Sigmoid colon (tissue), 4 donors: ENCODE measurements around the gene DRC3.

Source experiments
- CTCF ChIP-seq, 4 experiments: fragments of 450-650 bp in 3 of 4; fragments of 200-600 bp in 1 of 4; IDR thresholded peaks; one replicate each; pipeline ENCODE4 v1.5.1; 2016 to 2019; ENCODE audit warnings: antibody characterized with exemption in 4 of 4, mild to moderate bottlenecking in 3 of 4, moderate library complexity in 2 of 4
- EP300 ChIP-seq, 4 donors: sonication (generic); formaldehyde crosslinking; IDR thresholded peaks; one replicate each; pipeline ENCODE4 v1.6.1; 2017; ENCODE audit warnings: antibody characterized with exemption in 4 of 4

- no peak for TF ChIP-seq CTCF (IDR thresholded peaks at IDR 0.05)
- TF ChIP-seq EP300 (IDR thresholded peaks at IDR 0.05), result no peak
Measured at GRCh38 chr17:17929655-17930380, 42.8 kb upstream of the DRC3 start.
